GM23338 (cell line): Measurements from ENCODE around the gene PPFIA1. TPM values are rescaled to one million over a fixed set of nuclear protein-coding genes. Genes with fewer than 3 reads are reported as not detected.

Experiments used
- ATAC-seq: fragments of 200-7000 bp; cut with Tn5 transposase; 3 replicates; pipeline ENCODE4 v1.9.1; 2020
- DNase-seq: peaks from one replicate; pipeline ENCODE4 v3.0.0-alpha.2; 2015; ENCODE audit warnings: low spot score
- H2AFZ ChIP-seq: fragments of 200-600 bp; sonication (generic); 2 replicates; pipeline ENCODE4 v1.8.0; 2016; ENCODE audit warnings: antibody characterized with exemption, mild to moderate bottlenecking, moderate library complexity
- H3F3A ChIP-seq: fragments of 200-600 bp; sonication (generic); replicated peaks from 2 replicates; pipeline ENCODE4 v1.8.0; 2017; ENCODE audit warnings: antibody characterized with exemption, mixed run types, low read depth
- H3K27ac ChIP-seq: fragments of 200-600 bp; sonication (generic); 2 replicates; pipeline ENCODE4 v1.6.1; 2016; ENCODE audit warnings: low read depth
- H3K27me3 ChIP-seq: fragments of 200-600 bp; sonication (generic); 2 replicates; pipeline ENCODE4 v1.8.0; 2016; ENCODE audit warnings: mild to moderate bottlenecking, mixed run types, moderate library complexity; ENCODE audit not compliant: insufficient read depth
- H3K36me3 ChIP-seq: fragments of 200-600 bp; sonication (generic); 2 replicates; pipeline ENCODE4 v1.8.0; 2016; ENCODE audit warnings: mild to moderate bottlenecking; ENCODE audit not compliant: insufficient read depth
- H3K4me1 ChIP-seq: fragments of 200-600 bp; sonication (generic); 2 replicates; pipeline ENCODE4 v1.8.0; 2016; ENCODE audit warnings: mild to moderate bottlenecking, moderate library complexity; ENCODE audit not compliant: insufficient read depth
- H3K4me2 ChIP-seq: fragments of 200-600 bp; sonication (generic); 2 replicates; pipeline ENCODE4 v1.7.1; 2017; ENCODE audit warnings: mixed run types
- H3K4me3 ChIP-seq: fragments of 200-600 bp; sonication (generic); 2 replicates; pipeline ENCODE4 v1.6.1; 2016; ENCODE audit warnings: mixed run types
- H3K79me2 ChIP-seq: fragments of 200-600 bp; sonication (generic); replicated peaks from 2 replicates; pipeline ENCODE4 v1.8.0; 2017; ENCODE audit warnings: mild to moderate bottlenecking; ENCODE audit not compliant: insufficient read depth
- H3K9me2 ChIP-seq: fragments of 200-600 bp; sonication (generic); 2 replicates; pipeline ENCODE4 v1.8.0; 2017; ENCODE audit not compliant: insufficient read depth
- H4K20me1 ChIP-seq: fragments of 200-600 bp; sonication (generic); replicated peaks from 2 replicates; pipeline ENCODE4 v1.8.0; 2017; ENCODE audit warnings: mild to moderate bottlenecking; ENCODE audit not compliant: insufficient read depth
- H3K27ac Mint-ChIP-seq: 2 replicates; pipeline ENCODE4 v1.8.0; 2020; ENCODE audit warnings: inconsistent platforms, mild to moderate bottlenecking, moderate library complexity, mixed read lengths
- H3K27me3 Mint-ChIP-seq: 3 replicates; pipeline ENCODE4 v1.8.0; 2022; ENCODE audit warnings: low read depth, mild to moderate bottlenecking, moderate library complexity, mixed read lengths, inconsistent platforms; ENCODE audit not compliant: insufficient read depth, poor library complexity
- H3K36me3 Mint-ChIP-seq: 3 replicates; pipeline ENCODE4 v1.8.0; 2021; ENCODE audit warnings: low read depth, mild to moderate bottlenecking, inconsistent platforms, moderate library complexity, mixed read lengths
- H3K4me1 Mint-ChIP-seq: 3 replicates; pipeline ENCODE4 v1.8.0; 2020; ENCODE audit warnings: mild to moderate bottlenecking, inconsistent platforms, mixed read lengths
- H3K4me3 Mint-ChIP-seq: 3 replicates; pipeline ENCODE4 v1.8.0; 2021; ENCODE audit warnings: moderate library complexity, mild to moderate bottlenecking, inconsistent platforms, mixed read lengths
- H3K9me3 Mint-ChIP-seq: 3 replicates; pipeline ENCODE4 v1.8.0; 2020; ENCODE audit warnings: moderate library complexity, mild to moderate bottlenecking, inconsistent platforms, mixed read lengths
- CREB1 ChIP-seq: fragments of 250-450 bp; sonication (Bioruptor Pico); IDR thresholded peaks from 2 replicates; pipeline ENCODE4 v1.5.0; 2020; ENCODE audit warnings: low read depth, mild to moderate bottlenecking, moderate library complexity
- EZH2 ChIP-seq: fragments of 200-600 bp; sonication (generic); IDR thresholded peaks from one replicate; pipeline ENCODE4 v1.8.0; 2017; ENCODE audit warnings: antibody characterized with exemption, mild to moderate bottlenecking, low read depth; ENCODE audit not compliant: unreplicated experiment
- EZH2phosphoT487 ChIP-seq: fragments of 200-600 bp; sonication (generic); IDR thresholded peaks from one replicate; pipeline ENCODE4 v1.8.1; 2018; ENCODE audit warnings: antibody characterized with exemption; ENCODE audit not compliant: unreplicated experiment
- JUNB ChIP-seq: IDR thresholded peaks from one replicate; pipeline ENCODE4 v1.6.1; 2016; ENCODE audit warnings: antibody characterized with exemption; ENCODE audit not compliant: unreplicated experiment
- NANOG ChIP-seq: IDR thresholded peaks from 2 replicates; pipeline ENCODE4 v1.6.1; 2016; ENCODE audit warnings: antibody characterized with exemption, borderline replicate concordance
- POLR2AphosphoS5 ChIP-seq: IDR thresholded peaks from 2 replicates; pipeline ENCODE4 v1.6.1; 2016; ENCODE audit warnings: antibody characterized with exemption, low read depth
- ZNF114 ChIP-seq: fragments of 250-450 bp; sonication (Bioruptor Pico); IDR thresholded peaks from 2 replicates; pipeline ENCODE4 v1.5.0; 2020; ENCODE audit warnings: mild to moderate bottlenecking, moderate library complexity
- ZNF331 ChIP-seq: fragments of 250-450 bp; sonication (Bioruptor Pico); IDR thresholded peaks from 2 replicates; pipeline ENCODE4 v1.5.0; 2020; ENCODE audit warnings: low read depth, mild to moderate bottlenecking, moderate library complexity
- polyA plus RNA-seq: library from polyadenylated mRNA; unstranded; fragments of >200 nt; fragmentation: Nextera tagmentation; extraction: Ambion mirVana; gene quantifications from 2 replicates; pipeline ENCODE4 v1.2.1, GENCODE V29; 2016
- total RNA-seq: library from RNA; depleted of rRNA; stranded (reverse); fragments of >200 nt; shearing (Covaris generic); gene quantifications from 2 replicates; pipeline ENCODE4 v1.2.3, GENCODE V29; 2014
- TF ChIP-seq, protein P1 (sequence below): IDR thresholded peaks from 2 replicates; pipeline ENCODE4 v1.6.1; 2016; ENCODE audit warnings: antibody characterized with exemption
- TF ChIP-seq, protein P2 (sequence below), 2 experiments: fragments of 200-600 bp in 1 of 2; sonication (generic) in 1 of 2; conservative IDR thresholded peaks; 2 replicates each; pipeline versions ENCODE4 v1.5.1 to v1.6.1; 2016 to 2017; ENCODE audit warnings: antibody characterized with exemption in 2 of 2, low read depth in 2 of 2, mild to moderate bottlenecking in 2 of 2, moderate library complexity in 1 of 2
- TF ChIP-seq, protein P3 (sequence below): IDR thresholded peaks from one replicate; pipeline ENCODE4 v1.6.1; 2018; ENCODE audit warnings: antibody characterized with exemption; ENCODE audit not compliant: unreplicated experiment

PPFIA1 gene
- total and polyA plus RNA-seq, 2 experiments from 2014 or later = 41.7 to 62.0 TPM

DNA sequence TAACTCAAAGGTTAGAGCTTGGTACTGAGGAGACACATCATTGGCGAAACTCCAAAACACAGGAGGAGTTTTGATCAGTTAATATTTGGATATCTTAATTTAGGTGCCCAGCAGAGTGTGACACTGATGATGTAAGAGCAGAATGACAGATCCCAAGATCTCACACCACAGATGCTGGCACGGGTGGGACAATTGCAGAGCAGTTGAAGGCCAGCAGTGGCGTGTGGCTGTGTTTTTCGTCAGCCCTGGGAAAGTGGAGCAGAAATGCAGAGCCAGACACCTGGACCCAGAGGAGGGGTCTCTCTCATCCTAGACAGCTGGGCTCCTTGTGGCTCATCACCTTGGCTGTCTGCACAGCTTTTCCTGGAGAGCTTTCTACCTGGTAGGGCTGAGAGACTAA is 68.1 kb downstream of the PPFIA1 start:
- ATAC-seq (no peak), DNase-seq (no peak)
- Histone ChIP-seq H3K4me2 (no peak overlapping the region), H3K27me3 (no peaks in the 10 kb centered on the region), H3K79me2 (no peaks in the 10 kb centered on the region), H3K9me2 (no peaks in the 10 kb centered on the region), H2AFZ (no peak overlapping the region), H3K27ac (no peak overlapping the region), H3K4me1 (no peaks in the 10 kb centered on the region), H3F3A (no peaks in the 10 kb centered on the region), H3K36me3 (peaks cover 73% of the 10 kb centered on the region), H4K20me1 (peaks cover 2% of the 10 kb centered on the region; the same call in 1 of the 2 replicates), H3K4me3 (no peak overlapping the region)
- Mint-ChIP-seq H3K27ac (no peak overlapping the region), H3K27me3 (peaks cover 1% of the 10 kb centered on the region), H3K4me3 (no peak overlapping the region), H3K36me3 (peaks cover 84% of the 10 kb centered on the region), H3K9me3 (no peaks in the 10 kb centered on the region), H3K4me1 (peaks cover 5% of the 10 kb centered on the region)
- no peak for TF ChIP-seq CREB1

DNA sequence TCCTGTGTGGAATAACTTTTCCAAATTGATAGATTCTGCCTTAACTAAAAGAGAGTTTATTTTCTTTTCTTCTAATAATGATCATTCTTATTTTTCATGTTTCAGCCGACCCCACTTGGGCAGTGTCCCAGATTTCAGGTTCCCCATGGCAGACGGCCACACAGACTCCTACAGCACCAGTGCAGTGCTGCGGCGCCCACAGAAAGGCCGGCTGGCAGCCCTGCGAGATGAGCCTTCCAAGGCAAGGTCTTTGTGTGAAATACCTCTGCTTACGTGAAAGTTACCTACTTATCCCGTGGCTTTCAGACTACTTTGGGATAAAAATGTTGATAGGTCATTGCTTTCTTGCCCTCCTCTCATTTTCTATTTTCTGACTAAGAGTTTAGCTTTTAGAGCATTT is 68.6 kb downstream of the PPFIA1 start:
- H3K4me1 Mint-ChIP-seq = peaks cover 5% of the 10 kb centered on the region
- no peak overlapping the region for H3K27ac Mint-ChIP-seq
- no peaks in the 10 kb centered on the region for H3K27me3 ChIP-seq
- no peak overlapping the region for H3K4me3 ChIP-seq
- peaks cover 6% of the 10 kb centered on the region; the same call in 1 of the 2 replicates for H4K20me1 ChIP-seq
- no peak overlapping the region for H3K27ac ChIP-seq
- H3K4me3 Mint-ChIP-seq = no peak overlapping the region
- no peaks in the 10 kb centered on the region for H3K79me2 ChIP-seq
- peaks cover 2% of the 10 kb centered on the region for H3K27me3 Mint-ChIP-seq
- H3K9me2 ChIP-seq = no peaks in the 10 kb centered on the region
- H3K4me2 ChIP-seq = no peak overlapping the region
- H3K4me1 ChIP-seq = no peaks in the 10 kb centered on the region
- H3F3A ChIP-seq = no peaks in the 10 kb centered on the region
- DNase-seq (no peak), ATAC-seq (no peak)
- H3K36me3 ChIP-seq = peaks cover 73% of the 10 kb centered on the region
- peaks cover 83% of the 10 kb centered on the region for H3K36me3 Mint-ChIP-seq
- H2AFZ ChIP-seq = no peak overlapping the region
- no peaks in the 10 kb centered on the region for H3K9me3 Mint-ChIP-seq
- TF ChIP-seq ZNF331 (CRISPR knock-in tag) = no peak
- no peak for TF ChIP-seq JUNB
- no peak for TF ChIP-seq CREB1
- TF ChIP-seq, protein P1, sequence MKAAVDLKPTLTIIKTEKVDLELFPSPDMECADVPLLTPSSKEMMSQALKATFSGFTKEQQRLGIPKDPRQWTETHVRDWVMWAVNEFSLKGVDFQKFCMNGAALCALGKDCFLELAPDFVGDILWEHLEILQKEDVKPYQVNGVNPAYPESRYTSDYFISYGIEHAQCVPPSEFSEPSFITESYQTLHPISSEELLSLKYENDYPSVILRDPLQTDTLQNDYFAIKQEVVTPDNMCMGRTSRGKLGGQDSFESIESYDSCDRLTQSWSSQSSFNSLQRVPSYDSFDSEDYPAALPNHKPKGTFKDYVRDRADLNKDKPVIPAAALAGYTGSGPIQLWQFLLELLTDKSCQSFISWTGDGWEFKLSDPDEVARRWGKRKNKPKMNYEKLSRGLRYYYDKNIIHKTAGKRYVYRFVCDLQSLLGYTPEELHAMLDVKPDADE = no peak
- no peak for TF ChIP-seq NANOG
- TF ChIP-seq, protein P2, sequence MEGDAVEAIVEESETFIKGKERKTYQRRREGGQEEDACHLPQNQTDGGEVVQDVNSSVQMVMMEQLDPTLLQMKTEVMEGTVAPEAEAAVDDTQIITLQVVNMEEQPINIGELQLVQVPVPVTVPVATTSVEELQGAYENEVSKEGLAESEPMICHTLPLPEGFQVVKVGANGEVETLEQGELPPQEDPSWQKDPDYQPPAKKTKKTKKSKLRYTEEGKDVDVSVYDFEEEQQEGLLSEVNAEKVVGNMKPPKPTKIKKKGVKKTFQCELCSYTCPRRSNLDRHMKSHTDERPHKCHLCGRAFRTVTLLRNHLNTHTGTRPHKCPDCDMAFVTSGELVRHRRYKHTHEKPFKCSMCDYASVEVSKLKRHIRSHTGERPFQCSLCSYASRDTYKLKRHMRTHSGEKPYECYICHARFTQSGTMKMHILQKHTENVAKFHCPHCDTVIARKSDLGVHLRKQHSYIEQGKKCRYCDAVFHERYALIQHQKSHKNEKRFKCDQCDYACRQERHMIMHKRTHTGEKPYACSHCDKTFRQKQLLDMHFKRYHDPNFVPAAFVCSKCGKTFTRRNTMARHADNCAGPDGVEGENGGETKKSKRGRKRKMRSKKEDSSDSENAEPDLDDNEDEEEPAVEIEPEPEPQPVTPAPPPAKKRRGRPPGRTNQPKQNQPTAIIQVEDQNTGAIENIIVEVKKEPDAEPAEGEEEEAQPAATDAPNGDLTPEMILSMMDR (conservative IDR thresholded peaks at IDR 0.05; ENCODE audit: low read depth in 2 of 2) = no peak
- TF ChIP-seq POLR2AphosphoS5 = no peak
- TF ChIP-seq, protein P3, sequence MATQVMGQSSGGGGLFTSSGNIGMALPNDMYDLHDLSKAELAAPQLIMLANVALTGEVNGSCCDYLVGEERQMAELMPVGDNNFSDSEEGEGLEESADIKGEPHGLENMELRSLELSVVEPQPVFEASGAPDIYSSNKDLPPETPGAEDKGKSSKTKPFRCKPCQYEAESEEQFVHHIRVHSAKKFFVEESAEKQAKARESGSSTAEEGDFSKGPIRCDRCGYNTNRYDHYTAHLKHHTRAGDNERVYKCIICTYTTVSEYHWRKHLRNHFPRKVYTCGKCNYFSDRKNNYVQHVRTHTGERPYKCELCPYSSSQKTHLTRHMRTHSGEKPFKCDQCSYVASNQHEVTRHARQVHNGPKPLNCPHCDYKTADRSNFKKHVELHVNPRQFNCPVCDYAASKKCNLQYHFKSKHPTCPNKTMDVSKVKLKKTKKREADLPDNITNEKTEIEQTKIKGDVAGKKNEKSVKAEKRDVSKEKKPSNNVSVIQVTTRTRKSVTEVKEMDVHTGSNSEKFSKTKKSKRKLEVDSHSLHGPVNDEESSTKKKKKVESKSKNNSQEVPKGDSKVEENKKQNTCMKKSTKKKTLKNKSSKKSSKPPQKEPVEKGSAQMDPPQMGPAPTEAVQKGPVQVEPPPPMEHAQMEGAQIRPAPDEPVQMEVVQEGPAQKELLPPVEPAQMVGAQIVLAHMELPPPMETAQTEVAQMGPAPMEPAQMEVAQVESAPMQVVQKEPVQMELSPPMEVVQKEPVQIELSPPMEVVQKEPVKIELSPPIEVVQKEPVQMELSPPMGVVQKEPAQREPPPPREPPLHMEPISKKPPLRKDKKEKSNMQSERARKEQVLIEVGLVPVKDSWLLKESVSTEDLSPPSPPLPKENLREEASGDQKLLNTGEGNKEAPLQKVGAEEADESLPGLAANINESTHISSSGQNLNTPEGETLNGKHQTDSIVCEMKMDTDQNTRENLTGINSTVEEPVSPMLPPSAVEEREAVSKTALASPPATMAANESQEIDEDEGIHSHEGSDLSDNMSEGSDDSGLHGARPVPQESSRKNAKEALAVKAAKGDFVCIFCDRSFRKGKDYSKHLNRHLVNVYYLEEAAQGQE = no peak
- no peak for TF ChIP-seq EZH2
- TF ChIP-seq ZNF114 (CRISPR knock-in tag) = no peak
- TF ChIP-seq EZH2phosphoT487 = no peak
